GM19193 (cell line): ENCODE data around the gene ELF3.

Experiments used
- POLR2A ChIP-seq: IDR thresholded peaks from 4 replicates; pipeline ENCODE4 v1.6.1; 2011; ENCODE audit not compliant: insufficient read depth, insufficient read length; ENCODE audit errors: extremely low read depth

ELF3 gene

GRCh38 chr1:201999625-202000238, 10.7 kb upstream of the ELF3 start:
- TF ChIP-seq POLR2A: no peak

- no peak for TF ChIP-seq POLR2A
These were observed 7.9 kb upstream of the ELF3 start for GRCh38 chr1:202002507-202002906.

GRCh38 chr1:202004711-202005110, 5.7 kb upstream of the ELF3 start:
- TF ChIP-seq POLR2A: no peak

GRCh38 chr1:202005958-202006357, 4.4 kb upstream of the ELF3 start:
- no peak for TF ChIP-seq POLR2A

- TF ChIP-seq POLR2A: no peak
These were observed 3.1 kb upstream of the ELF3 start for GRCh38 chr1:202007304-202007703.

GRCh38 chr1:202007805-202008489, 2.4 kb upstream of the ELF3 start:
- no peak for TF ChIP-seq POLR2A

GRCh38 chr1:202009326-202010179, 834 bp upstream of the ELF3 start:
- no peak for TF ChIP-seq POLR2A

- TF ChIP-seq POLR2A: no peak
These were observed 1.6 kb downstream of the ELF3 start for GRCh38 chr1:202011994-202012393.

GRCh38 chr1:202012544-202013478, 2.4 kb downstream of the ELF3 start:
- TF ChIP-seq POLR2A: no peak

- no peak for TF ChIP-seq POLR2A
These were observed 3.2 kb downstream of the ELF3 start for GRCh38 chr1:202013603-202014002.

- no peak for TF ChIP-seq POLR2A
These were observed 3.7 kb downstream of the ELF3 start for GRCh38 chr1:202014060-202014459.

GRCh38 chr1:202014915-202015661, 4.7 kb downstream of the ELF3 start:
- no peak for TF ChIP-seq POLR2A

- no peak for TF ChIP-seq POLR2A
These were observed 5.2 kb downstream of the ELF3 start for GRCh38 chr1:202015662-202015937.
